Astrocyte (in vitro differentiated cells and primary cell): ENCODE results near the gene ST6GALNAC6. TPM values are rescaled to one million over a fixed set of nuclear protein-coding genes. Genes with fewer than 3 reads are reported as not detected.

Source experiments
- DNase-seq: peaks from one replicate; pipeline ENCODE4 v3.0.0-alpha.2; 2010; ENCODE audit warnings: low read depth
- FAIRE-seq: peaks from 2 replicates; lab custom pipeline; 2011; peaks lifted over from hg19 to GRCh38; lab: Jason Lieb, UNC
- H2AFZ ChIP-seq: 2 replicates; pipeline ENCODE4 v1.6.0; 2012; ENCODE audit warnings: low read depth, low read length, inconsistent platforms
- H3K27ac ChIP-seq: 2 replicates; pipeline ENCODE4 v1.5.1; 2011; ENCODE audit warnings: low read depth, low read length, inconsistent platforms
- H3K27me3 ChIP-seq: 2 replicates; pipeline ENCODE4 v1.6.0; 2011; ENCODE audit warnings: low read length, inconsistent platforms; ENCODE audit not compliant: insufficient read depth
- H3K36me3 ChIP-seq: 2 replicates; pipeline ENCODE4 v1.5.1; 2011; ENCODE audit warnings: low read length, inconsistent platforms; ENCODE audit not compliant: insufficient read depth
- H3K4me1 ChIP-seq: 2 replicates; pipeline ENCODE4 v1.5.1; 2011; ENCODE audit warnings: low read length, inconsistent platforms; ENCODE audit not compliant: insufficient read depth
- H3K4me2 ChIP-seq: 2 replicates; pipeline ENCODE4 v1.6.0; 2012; ENCODE audit warnings: low read length, inconsistent platforms
- H3K4me3 ChIP-seq: 2 replicates; pipeline ENCODE4 v1.5.1; 2011; ENCODE audit warnings: low read depth, mild to moderate bottlenecking, low read length, inconsistent platforms; ENCODE audit not compliant: insufficient read depth
- H3K79me2 ChIP-seq: 2 replicates; pipeline ENCODE4 v1.6.0; 2012; ENCODE audit warnings: mild to moderate bottlenecking, low read length, inconsistent platforms; ENCODE audit not compliant: insufficient read depth
- H3K9ac ChIP-seq: 2 replicates; pipeline ENCODE4 v1.6.0; 2012; ENCODE audit warnings: mild to moderate bottlenecking, low read length, inconsistent platforms
- H3K9me3 ChIP-seq: 2 replicates; pipeline ENCODE4 v1.5.1; 2012; ENCODE audit warnings: low read depth, mild to moderate bottlenecking, low read length, inconsistent platforms; ENCODE audit not compliant: insufficient read depth
- H4K20me1 ChIP-seq: 2 replicates; pipeline ENCODE4 v1.6.0; 2012; ENCODE audit warnings: low read length, inconsistent platforms; ENCODE audit not compliant: insufficient read depth
- H3K27ac Mint-ChIP-seq: one replicate; pipeline ENCODE4 v1.8.0; 2021; ENCODE audit warnings: mild to moderate bottlenecking, mixed read lengths; ENCODE audit not compliant: unreplicated experiment
- H3K27me3 Mint-ChIP-seq: one replicate; pipeline ENCODE4 v1.8.0; 2021; ENCODE audit warnings: low read depth, mixed read lengths; ENCODE audit not compliant: unreplicated experiment
- H3K36me3 Mint-ChIP-seq: one replicate; pipeline ENCODE4 v1.8.0; 2021; ENCODE audit warnings: low read depth, mixed read lengths; ENCODE audit not compliant: unreplicated experiment
- H3K4me1 Mint-ChIP-seq: one replicate; pipeline ENCODE4 v1.8.0; 2021; ENCODE audit warnings: low read depth, mixed read lengths; ENCODE audit not compliant: unreplicated experiment
- H3K4me3 Mint-ChIP-seq: one replicate; pipeline ENCODE4 v1.8.0; 2021; ENCODE audit warnings: mild to moderate bottlenecking, moderate library complexity, mixed read lengths; ENCODE audit not compliant: unreplicated experiment
- H3K9me3 Mint-ChIP-seq: one replicate; pipeline ENCODE4 v1.8.0; 2021; ENCODE audit warnings: mild to moderate bottlenecking, mixed read lengths; ENCODE audit not compliant: unreplicated experiment
- EZH2 ChIP-seq: IDR thresholded peaks from 2 replicates; pipeline ENCODE4 v1.6.1; 2012; ENCODE audit warnings: mild to moderate bottlenecking, low read length, inconsistent platforms; ENCODE audit not compliant: insufficient read depth
- total RNA-seq: library from RNA; stranded (reverse); gene quantifications from 2 replicates; pipeline ENCODE4 v1.2.1, GENCODE V29; 2021
- TF ChIP-seq, protein P1 (sequence below): IDR thresholded peaks from 2 replicates; pipeline ENCODE4 v1.5.1; 2011; ENCODE audit warnings: low read depth, mild to moderate bottlenecking, inconsistent platforms, low read length, moderate library complexity; ENCODE audit not compliant: insufficient read depth

ST6GALNAC6 gene
- total RNA-seq, 1 donor from 2014 or later: 30.4 TPM

- H3K79me2 ChIP-seq: no peaks in the 10 kb centered on the region
- no peak overlapping the region for H3K4me3 ChIP-seq
- H3K4me1 ChIP-seq: peaks cover 39% of the 10 kb centered on the region
- peak overlapping the region; percentile 73 for H3K27ac ChIP-seq
- H2AFZ ChIP-seq: peak overlapping the region; percentile 43
- H4K20me1 ChIP-seq: peaks cover 5% of the 10 kb centered on the region
- no peaks in the 10 kb centered on the region for H3K9me3 Mint-ChIP-seq
- TF ChIP-seq, protein P1, sequence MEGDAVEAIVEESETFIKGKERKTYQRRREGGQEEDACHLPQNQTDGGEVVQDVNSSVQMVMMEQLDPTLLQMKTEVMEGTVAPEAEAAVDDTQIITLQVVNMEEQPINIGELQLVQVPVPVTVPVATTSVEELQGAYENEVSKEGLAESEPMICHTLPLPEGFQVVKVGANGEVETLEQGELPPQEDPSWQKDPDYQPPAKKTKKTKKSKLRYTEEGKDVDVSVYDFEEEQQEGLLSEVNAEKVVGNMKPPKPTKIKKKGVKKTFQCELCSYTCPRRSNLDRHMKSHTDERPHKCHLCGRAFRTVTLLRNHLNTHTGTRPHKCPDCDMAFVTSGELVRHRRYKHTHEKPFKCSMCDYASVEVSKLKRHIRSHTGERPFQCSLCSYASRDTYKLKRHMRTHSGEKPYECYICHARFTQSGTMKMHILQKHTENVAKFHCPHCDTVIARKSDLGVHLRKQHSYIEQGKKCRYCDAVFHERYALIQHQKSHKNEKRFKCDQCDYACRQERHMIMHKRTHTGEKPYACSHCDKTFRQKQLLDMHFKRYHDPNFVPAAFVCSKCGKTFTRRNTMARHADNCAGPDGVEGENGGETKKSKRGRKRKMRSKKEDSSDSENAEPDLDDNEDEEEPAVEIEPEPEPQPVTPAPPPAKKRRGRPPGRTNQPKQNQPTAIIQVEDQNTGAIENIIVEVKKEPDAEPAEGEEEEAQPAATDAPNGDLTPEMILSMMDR: no peak
- no peak for TF ChIP-seq EZH2
- no peak overlapping the region for H3K4me3 Mint-ChIP-seq
- H3K9me3 ChIP-seq: no peaks in the 10 kb centered on the region
- no peaks in the 10 kb centered on the region for H3K27me3 ChIP-seq
- H3K36me3 Mint-ChIP-seq: peaks cover 1% of the 10 kb centered on the region
- DNase-seq (peak; percentile 94), FAIRE-seq (no peak)
- peaks cover 21% of the 10 kb centered on the region for H3K27me3 Mint-ChIP-seq
- peak overlapping the region; percentile 60 for H3K9ac ChIP-seq
- peak overlapping the region; percentile 59 for H3K4me2 ChIP-seq
- H3K27ac Mint-ChIP-seq: peak overlapping the region; percentile 53
- peaks cover 13% of the 10 kb centered on the region for H3K4me1 Mint-ChIP-seq
- no peaks in the 10 kb centered on the region for H3K36me3 ChIP-seq
Observed at GRCh38 chr9:127923771-127924170, 24.4 kb upstream of the ST6GALNAC6 start.

- DNase-seq (no peak), FAIRE-seq (no peak)
- no peaks in the 10 kb centered on the region for H3K9me3 Mint-ChIP-seq
- Histone ChIP-seq H3K9ac (peak overlapping the region; percentile 60), H3K79me2 (no peaks in the 10 kb centered on the region), H3K27ac (peak overlapping the region; percentile 73), H2AFZ (no peak overlapping the region), H3K9me3 (no peaks in the 10 kb centered on the region), H3K36me3 (no peaks in the 10 kb centered on the region), H4K20me1 (no peaks in the 10 kb centered on the region), H3K27me3 (no peaks in the 10 kb centered on the region), H3K4me3 (no peak overlapping the region), H3K4me2 (no peak overlapping the region), H3K4me1 (peaks cover 44% of the 10 kb centered on the region)
- TF ChIP-seq, protein P1: no peak
- no peak for TF ChIP-seq EZH2
- H3K27ac Mint-ChIP-seq: no peak overlapping the region
- H3K4me3 Mint-ChIP-seq: no peak overlapping the region
- peaks cover 19% of the 10 kb centered on the region for H3K4me1 Mint-ChIP-seq
- peaks cover 16% of the 10 kb centered on the region for H3K27me3 Mint-ChIP-seq
- H3K36me3 Mint-ChIP-seq: peaks cover 1% of the 10 kb centered on the region
Observed at GRCh38 chr9:127923046-127923445, 23.6 kb upstream of the ST6GALNAC6 start.

DNA sequence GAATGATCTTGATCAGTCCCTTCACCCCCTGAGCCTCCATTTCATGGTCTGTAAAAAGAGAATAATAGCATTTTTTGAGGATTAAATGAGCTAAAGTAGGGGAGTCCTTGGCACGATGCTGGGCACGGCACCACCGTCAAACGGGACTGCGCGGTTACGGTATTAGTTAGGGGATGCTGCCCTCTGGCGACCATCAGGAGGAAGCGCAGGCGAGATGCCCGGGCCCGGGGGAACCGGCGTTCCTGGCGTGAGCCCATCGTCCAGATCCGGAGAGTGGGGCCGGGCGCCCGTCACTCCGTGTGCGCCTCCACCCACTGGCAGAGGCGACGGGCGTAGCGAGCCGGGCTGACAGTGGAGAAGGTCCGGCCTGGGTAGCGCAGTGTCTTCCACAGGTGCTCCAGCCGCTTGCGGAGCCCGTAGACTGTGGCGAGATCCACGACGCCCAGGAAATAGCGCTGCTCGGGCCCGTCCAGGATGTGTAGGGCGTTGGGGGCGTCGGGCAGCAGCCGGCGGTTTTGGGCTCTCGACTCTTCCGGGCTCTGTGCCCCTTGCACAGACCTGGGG is 22.2 kb upstream of the ST6GALNAC6 start:
- Histone ChIP-seq H2AFZ (peak overlapping the region; percentile 55), H3K4me1 (peaks cover 44% of the 10 kb centered on the region), H3K4me2 (peak overlapping the region; percentile 78), H3K9me3 (no peaks in the 10 kb centered on the region), H3K4me3 (no peak overlapping the region), H3K9ac (peak overlapping the region; percentile 28), H3K27me3 (no peaks in the 10 kb centered on the region), H3K36me3 (no peaks in the 10 kb centered on the region), H4K20me1 (no peaks in the 10 kb centered on the region), H3K79me2 (no peaks in the 10 kb centered on the region), H3K27ac (no peak overlapping the region)
- H3K27me3 Mint-ChIP-seq: peaks cover 16% of the 10 kb centered on the region
- H3K4me1 Mint-ChIP-seq: peaks cover 19% of the 10 kb centered on the region
- peaks cover 1% of the 10 kb centered on the region for H3K36me3 Mint-ChIP-seq
- no peak for DNase-seq
- no peak overlapping the region for H3K27ac Mint-ChIP-seq
- H3K9me3 Mint-ChIP-seq: no peaks in the 10 kb centered on the region
- no peak overlapping the region for H3K4me3 Mint-ChIP-seq
- FAIRE-seq: no peak
- TF ChIP-seq, protein P1: peak; percentile 78
- TF ChIP-seq EZH2: no peak
